ENCODE results near the gene FGF6.

FGF6 gene

DNA sequence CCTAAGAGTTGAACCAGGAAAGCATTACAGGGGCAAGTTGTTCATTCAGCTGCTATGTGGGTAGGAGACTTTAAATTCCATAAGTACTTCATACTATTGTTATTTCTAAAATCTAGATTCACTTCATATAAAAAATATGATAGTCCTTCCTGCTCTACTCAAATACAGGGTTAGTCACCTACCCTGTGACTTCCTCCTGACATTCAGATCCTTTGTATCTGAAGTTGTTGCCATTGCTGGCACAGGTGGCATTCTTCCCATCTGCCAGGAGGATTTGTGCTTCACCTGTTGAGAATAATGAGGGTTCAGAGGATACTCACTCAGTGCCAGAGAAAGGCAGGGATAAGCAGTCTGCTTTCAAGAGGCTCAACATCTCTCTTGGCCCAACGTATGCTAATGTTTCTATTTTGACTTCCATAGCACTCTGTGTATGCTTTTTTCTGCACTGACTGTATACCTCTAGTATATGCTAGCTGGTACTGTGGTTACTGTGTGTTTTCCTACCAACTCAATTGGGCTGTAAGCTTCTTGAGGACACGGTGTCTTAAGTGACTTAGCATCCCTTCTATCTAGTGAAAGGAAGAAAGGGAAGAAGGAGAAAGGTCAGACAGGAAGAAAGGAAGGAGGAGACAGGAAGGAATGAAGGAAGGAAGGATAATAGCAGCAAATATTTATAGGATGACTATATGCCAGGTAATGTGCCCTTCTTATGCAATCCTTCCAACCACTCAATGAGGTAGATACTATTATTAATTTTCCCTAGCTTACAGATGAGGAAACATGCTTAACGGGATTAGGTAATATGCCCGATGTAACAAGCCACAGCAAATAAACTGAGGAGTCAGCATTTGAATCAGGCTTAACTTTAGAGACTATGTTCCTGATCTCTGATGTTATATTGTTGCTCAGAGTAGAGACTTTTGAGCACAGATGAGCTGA is 38.5 kb upstream of the FGF6 start:
- DNase-seq, result no peak
- H3K27ac ChIP-seq, result no peak overlapping the region
- TF ChIP-seq, protein P1, sequence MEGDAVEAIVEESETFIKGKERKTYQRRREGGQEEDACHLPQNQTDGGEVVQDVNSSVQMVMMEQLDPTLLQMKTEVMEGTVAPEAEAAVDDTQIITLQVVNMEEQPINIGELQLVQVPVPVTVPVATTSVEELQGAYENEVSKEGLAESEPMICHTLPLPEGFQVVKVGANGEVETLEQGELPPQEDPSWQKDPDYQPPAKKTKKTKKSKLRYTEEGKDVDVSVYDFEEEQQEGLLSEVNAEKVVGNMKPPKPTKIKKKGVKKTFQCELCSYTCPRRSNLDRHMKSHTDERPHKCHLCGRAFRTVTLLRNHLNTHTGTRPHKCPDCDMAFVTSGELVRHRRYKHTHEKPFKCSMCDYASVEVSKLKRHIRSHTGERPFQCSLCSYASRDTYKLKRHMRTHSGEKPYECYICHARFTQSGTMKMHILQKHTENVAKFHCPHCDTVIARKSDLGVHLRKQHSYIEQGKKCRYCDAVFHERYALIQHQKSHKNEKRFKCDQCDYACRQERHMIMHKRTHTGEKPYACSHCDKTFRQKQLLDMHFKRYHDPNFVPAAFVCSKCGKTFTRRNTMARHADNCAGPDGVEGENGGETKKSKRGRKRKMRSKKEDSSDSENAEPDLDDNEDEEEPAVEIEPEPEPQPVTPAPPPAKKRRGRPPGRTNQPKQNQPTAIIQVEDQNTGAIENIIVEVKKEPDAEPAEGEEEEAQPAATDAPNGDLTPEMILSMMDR (IDR thresholded peaks at IDR 0.05; ENCODE audit: low read depth, low read length, missing control alignments), result no peak

DNA sequence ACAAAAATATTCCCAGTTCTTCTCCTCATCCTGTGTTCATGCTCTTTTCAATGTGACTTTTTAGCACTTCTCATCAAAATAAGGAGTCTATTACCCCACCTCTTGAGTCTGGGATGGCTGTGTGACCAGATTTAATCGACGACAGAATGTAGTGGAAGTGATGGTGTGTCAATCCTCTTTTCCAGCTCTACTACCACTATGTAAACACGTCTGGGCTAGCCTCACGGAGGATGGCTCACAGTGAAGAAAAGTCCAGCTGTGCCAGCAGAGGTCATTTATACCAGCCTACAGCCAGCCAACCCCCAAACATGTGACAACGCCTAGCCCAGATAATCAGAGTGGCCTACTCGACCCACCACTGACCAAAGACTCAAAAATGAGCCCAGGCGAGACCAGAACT is 37.3 kb upstream of the FGF6 start:
- DNase-seq, result no peak
- Histone ChIP-seq H3K27ac (no peak overlapping the region), H3K36me3 (replicated peaks) (no peaks in the 10 kb centered on the region), H3K27me3 (replicated peaks) (no peaks in the 10 kb centered on the region), H3K4me3 (ENCODE audit: low read depth, low read length) (no peak overlapping the region)
- TF ChIP-seq, protein P1 (IDR thresholded peaks at IDR 0.05; ENCODE audit: low read depth, low read length, missing control alignments), result no peak
- in situ Hi-C loops (cut with HindIII; ENCODE audit: low pct_ligation_motif_present, low sequenced_read_pairs), result no loop called here

More for the DNA sequence above, 38.5 kb upstream of the FGF6 start:
- Histone ChIP-seq H3K4me3 (ENCODE audit: low read depth, low read length) (no peak overlapping the region), H3K27me3 (replicated peaks) (no peaks in the 10 kb centered on the region), H3K36me3 (replicated peaks) (no peaks in the 10 kb centered on the region)
- in situ Hi-C loops (cut with HindIII; ENCODE audit: low pct_ligation_motif_present, low sequenced_read_pairs), result no loop called here

DNA sequence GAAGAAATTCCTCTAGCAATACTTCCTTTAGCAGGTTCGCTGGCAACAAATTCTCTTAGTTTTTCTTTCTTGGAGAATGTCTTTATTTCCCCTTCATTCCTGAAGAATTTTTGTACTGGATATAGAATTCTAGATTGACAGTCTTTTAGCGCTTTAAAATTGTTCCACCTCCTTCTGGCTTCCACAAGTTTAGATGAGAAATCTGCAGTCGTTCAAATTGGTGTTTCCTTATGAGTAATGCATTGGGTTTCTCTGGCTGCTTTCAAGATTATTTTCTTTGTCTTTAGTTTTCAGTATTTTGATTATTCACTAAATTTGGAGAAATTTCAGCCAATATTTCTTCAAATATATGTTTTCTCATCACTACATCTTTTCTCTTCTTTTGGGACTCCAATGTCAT is 33.3 kb upstream of the FGF6 start:
- DNase-seq, result no peak
- Histone ChIP-seq H3K36me3 (replicated peaks) (no peaks in the 10 kb centered on the region), H3K27ac (no peak overlapping the region), H3K4me3 (ENCODE audit: low read depth, low read length) (no peak overlapping the region), H3K27me3 (replicated peaks) (no peaks in the 10 kb centered on the region)
- in situ Hi-C loops (cut with HindIII; ENCODE audit: low pct_ligation_motif_present, low sequenced_read_pairs), result no loop called here
- TF ChIP-seq, protein P1 (IDR thresholded peaks at IDR 0.05; ENCODE audit: low read depth, low read length, missing control alignments), result no peak

DNA sequence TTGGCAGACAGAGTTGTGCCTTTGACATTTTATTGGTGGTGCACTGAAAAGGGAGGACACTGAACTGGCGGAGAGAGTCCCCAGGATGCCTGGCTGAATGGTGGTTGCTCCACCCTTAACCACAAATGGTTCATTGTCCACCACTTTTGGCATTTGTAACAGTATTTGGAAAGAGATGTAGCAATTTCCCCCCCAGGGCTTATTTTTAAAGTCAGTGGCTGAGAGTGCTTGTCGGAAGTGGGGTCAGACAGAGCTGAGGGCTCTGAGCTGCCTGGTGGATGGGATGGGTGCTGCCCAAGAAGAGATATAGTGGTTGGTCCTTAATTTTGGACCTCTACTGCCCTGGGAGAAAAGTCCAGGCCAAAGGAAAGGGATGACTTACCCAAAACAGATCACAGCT is 31.5 kb upstream of the FGF6 start:
- TF ChIP-seq, protein P1 (IDR thresholded peaks at IDR 0.05; ENCODE audit: low read depth, low read length, missing control alignments), result no peak
- in situ Hi-C loops (cut with HindIII; ENCODE audit: low pct_ligation_motif_present, low sequenced_read_pairs), result no loop called here
- H3K27me3 ChIP-seq (replicated peaks), result no peaks in the 10 kb centered on the region

DNA sequence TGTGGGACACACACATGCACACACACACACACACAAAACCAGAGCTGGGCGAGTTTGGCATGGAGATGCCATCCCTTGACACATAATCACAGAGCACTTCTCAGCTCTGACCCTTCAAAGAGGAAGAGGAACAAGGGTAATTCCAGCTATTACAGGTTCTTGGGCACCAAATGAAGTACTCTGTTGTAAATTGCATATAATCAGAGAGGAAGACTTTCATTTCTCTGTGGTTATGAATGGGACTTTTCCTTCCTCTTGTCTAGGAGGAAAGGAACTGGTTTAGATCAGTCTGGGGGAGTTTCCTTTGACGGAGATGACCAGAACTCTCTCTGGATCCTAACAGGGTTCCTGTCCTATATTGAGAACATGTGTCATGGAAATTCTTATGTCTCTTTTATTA is 26.4 kb upstream of the FGF6 start:
- H3K36me3 ChIP-seq (replicated peaks), result no peaks in the 10 kb centered on the region
- no peak overlapping the region for H3K27ac ChIP-seq
- no peaks in the 10 kb centered on the region for H3K27me3 ChIP-seq (replicated peaks)
- TF ChIP-seq, protein P1 (IDR thresholded peaks at IDR 0.05; ENCODE audit: low read depth, low read length, missing control alignments), result no peak
- in situ Hi-C loops (cut with HindIII; ENCODE audit: low pct_ligation_motif_present, low sequenced_read_pairs), result no loop called here
- no peak overlapping the region for H3K4me3 ChIP-seq (ENCODE audit: low read depth, low read length)
- no peak for DNase-seq

More for the DNA sequence above, 31.5 kb upstream of the FGF6 start:
- no peak for DNase-seq
- no peak overlapping the region for H3K27ac ChIP-seq
- H3K4me3 ChIP-seq (ENCODE audit: low read depth, low read length), result no peak overlapping the region
- H3K36me3 ChIP-seq (replicated peaks), result no peaks in the 10 kb centered on the region
